Ishikawa (cell line): ENCODE data around the gene NDFIP1.

Experiments used
- CEBPB ChIP-seq: IDR thresholded peaks from 2 replicates; pipeline ENCODE4 v1.6.1; 2012
- CREB1 ChIP-seq: IDR thresholded peaks from 2 replicates; pipeline ENCODE4 v1.6.1; 2012; ENCODE audit warnings: low read depth
- EGR1 ChIP-seq: IDR thresholded peaks from 2 replicates; pipeline ENCODE4 v1.6.1; 2012
- EP300 ChIP-seq: IDR thresholded peaks from 2 replicates; pipeline ENCODE4 v1.6.1; 2012; ENCODE audit warnings: borderline replicate concordance
- FOXM1 ChIP-seq: IDR thresholded peaks from 2 replicates; pipeline ENCODE4 v1.6.1; 2012; ENCODE audit warnings: low read depth, borderline replicate concordance
- MAX ChIP-seq: IDR thresholded peaks from 2 replicates; pipeline ENCODE4 v1.6.1; 2012
- NFIC ChIP-seq: IDR thresholded peaks from 2 replicates; pipeline ENCODE4 v1.6.1; 2012
- RAD21 ChIP-seq: IDR thresholded peaks from 2 replicates; pipeline ENCODE4 v1.6.1; 2012; ENCODE audit warnings: low read depth
- TAF1 ChIP-seq: IDR thresholded peaks from 2 replicates; pipeline ENCODE4 v1.6.1; 2012; ENCODE audit warnings: low read depth, mild to moderate bottlenecking
- TCF12 ChIP-seq: IDR thresholded peaks from 2 replicates; pipeline ENCODE4 v1.6.1; 2012; ENCODE audit warnings: low read depth
- TEAD4 ChIP-seq: IDR thresholded peaks from 2 replicates; pipeline ENCODE4 v1.6.1; 2012
- YY1 ChIP-seq: IDR thresholded peaks from 2 replicates; pipeline ENCODE4 v1.6.1; 2012; ENCODE audit warnings: low read depth
- ZBTB7A ChIP-seq: IDR thresholded peaks from 2 replicates; pipeline ENCODE4 v1.6.1; 2012; ENCODE audit warnings: low read depth
- TF ChIP-seq, protein P1 (sequence below): IDR thresholded peaks from 2 replicates; pipeline ENCODE4 v1.6.1; 2012; ENCODE audit warnings: low read depth, mild to moderate bottlenecking
- TF ChIP-seq, protein P2 (sequence below): IDR thresholded peaks from 2 replicates; pipeline ENCODE4 v1.6.1; 2012

The NDFIP1 gene

GRCh38 chr5:142107036-142107735 is 1.4 kb upstream of the NDFIP1 start:
- TF ChIP-seq TCF12 = no peak
- no peak for TF ChIP-seq CREB1
- TF ChIP-seq ZBTB7A = no peak
- TF ChIP-seq, protein P1, sequence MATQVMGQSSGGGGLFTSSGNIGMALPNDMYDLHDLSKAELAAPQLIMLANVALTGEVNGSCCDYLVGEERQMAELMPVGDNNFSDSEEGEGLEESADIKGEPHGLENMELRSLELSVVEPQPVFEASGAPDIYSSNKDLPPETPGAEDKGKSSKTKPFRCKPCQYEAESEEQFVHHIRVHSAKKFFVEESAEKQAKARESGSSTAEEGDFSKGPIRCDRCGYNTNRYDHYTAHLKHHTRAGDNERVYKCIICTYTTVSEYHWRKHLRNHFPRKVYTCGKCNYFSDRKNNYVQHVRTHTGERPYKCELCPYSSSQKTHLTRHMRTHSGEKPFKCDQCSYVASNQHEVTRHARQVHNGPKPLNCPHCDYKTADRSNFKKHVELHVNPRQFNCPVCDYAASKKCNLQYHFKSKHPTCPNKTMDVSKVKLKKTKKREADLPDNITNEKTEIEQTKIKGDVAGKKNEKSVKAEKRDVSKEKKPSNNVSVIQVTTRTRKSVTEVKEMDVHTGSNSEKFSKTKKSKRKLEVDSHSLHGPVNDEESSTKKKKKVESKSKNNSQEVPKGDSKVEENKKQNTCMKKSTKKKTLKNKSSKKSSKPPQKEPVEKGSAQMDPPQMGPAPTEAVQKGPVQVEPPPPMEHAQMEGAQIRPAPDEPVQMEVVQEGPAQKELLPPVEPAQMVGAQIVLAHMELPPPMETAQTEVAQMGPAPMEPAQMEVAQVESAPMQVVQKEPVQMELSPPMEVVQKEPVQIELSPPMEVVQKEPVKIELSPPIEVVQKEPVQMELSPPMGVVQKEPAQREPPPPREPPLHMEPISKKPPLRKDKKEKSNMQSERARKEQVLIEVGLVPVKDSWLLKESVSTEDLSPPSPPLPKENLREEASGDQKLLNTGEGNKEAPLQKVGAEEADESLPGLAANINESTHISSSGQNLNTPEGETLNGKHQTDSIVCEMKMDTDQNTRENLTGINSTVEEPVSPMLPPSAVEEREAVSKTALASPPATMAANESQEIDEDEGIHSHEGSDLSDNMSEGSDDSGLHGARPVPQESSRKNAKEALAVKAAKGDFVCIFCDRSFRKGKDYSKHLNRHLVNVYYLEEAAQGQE = no peak
- TF ChIP-seq RAD21 = no peak
- no peak for TF ChIP-seq EGR1
- TF ChIP-seq TEAD4 = no peak
- TF ChIP-seq TAF1 = no peak
- TF ChIP-seq YY1 = no peak
- TF ChIP-seq CEBPB = no peak
- TF ChIP-seq EP300 = no peak
- TF ChIP-seq MAX = no peak
- TF ChIP-seq NFIC = no peak
- no peak for TF ChIP-seq FOXM1
- TF ChIP-seq, protein P2, sequence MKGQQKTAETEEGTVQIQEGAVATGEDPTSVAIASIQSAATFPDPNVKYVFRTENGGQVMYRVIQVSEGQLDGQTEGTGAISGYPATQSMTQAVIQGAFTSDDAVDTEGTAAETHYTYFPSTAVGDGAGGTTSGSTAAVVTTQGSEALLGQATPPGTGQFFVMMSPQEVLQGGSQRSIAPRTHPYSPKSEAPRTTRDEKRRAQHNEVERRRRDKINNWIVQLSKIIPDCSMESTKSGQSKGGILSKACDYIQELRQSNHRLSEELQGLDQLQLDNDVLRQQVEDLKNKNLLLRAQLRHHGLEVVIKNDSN = no peak

- TF ChIP-seq TAF1 (no peak), CEBPB (no peak), RAD21 (no peak), EGR1 (no peak), TEAD4 (no peak), EP300 (no peak), YY1 (no peak)
- TF ChIP-seq, protein P2 = no peak
- TF ChIP-seq, protein P1 = no peak
Observed at GRCh38 chr5:142107736-142108431, 695 bp upstream of the NDFIP1 start.

- TF ChIP-seq FOXM1 (no peak), EGR1 (no peak), CREB1 (no peak), ZBTB7A (no peak), TAF1 (no peak), EP300 (no peak), RAD21 (no peak), CEBPB (no peak)
- TF ChIP-seq, protein P1 = no peak
Observed at GRCh38 chr5:142109331-142110045, 909 bp downstream of the NDFIP1 start.

- TF ChIP-seq CEBPB (no peak), TCF12 (no peak), NFIC (no peak), EP300 (no peak), RAD21 (no peak), MAX (no peak)
Observed at GRCh38 chr5:142110046-142110531, 1.5 kb downstream of the NDFIP1 start.
